A673 (cell line): Measurements from ENCODE around the gene MRGPRX2. TPM values are rescaled to one million over a fixed set of nuclear protein-coding genes. Genes with fewer than 3 reads are reported as not detected.

Experiments used
- BruUV-seq: library from RNA; stranded (reverse); fragments of 400-500 nt; replicated peaks from 2 replicates; lab custom pipeline; 2021; lab: Mats Ljungman, UMichigan
- CTCF ChIA-PET: fragments of 300-600 bp; sonication (Branson Sonifier 250); formaldehyde crosslinking; loops from one replicate; lab custom pipeline; 2022; ENCODE audit warnings: antibody characterized with exemption; lab: Charles Lee
- POLR2A ChIA-PET: fragments of 300-600 bp; sonication (Branson Sonifier 250); formaldehyde crosslinking; loops from one replicate; lab custom pipeline; 2022; ENCODE audit warnings: antibody characterized with exemption; ENCODE audit not compliant: low non-redundant PET; lab: Charles Lee
- DNase-seq: peaks from one replicate; pipeline ENCODE4 v3.0.0-alpha.2; 2015; ENCODE audit warnings: low spot score
- H3K27ac ChIP-seq: fragments of 200-600 bp; sonication (generic); 2 replicates; pipeline ENCODE4 v1.5.1; 2016; ENCODE audit warnings: mixed run types, low read depth, mild to moderate bottlenecking, mixed read lengths, antibody characterized with exemption, low read length; ENCODE audit not compliant: poor library complexity, severe bottlenecking
- H3K27me3 ChIP-seq: fragments of 200-600 bp; sonication (generic); replicated peaks from 2 replicates; pipeline ENCODE4 v1.6.1; 2017; ENCODE audit warnings: mixed run types, low read depth, mild to moderate bottlenecking, mixed read lengths, antibody characterized with exemption, low read length; ENCODE audit not compliant: insufficient read depth, poor library complexity
- H3K36me3 ChIP-seq: fragments of 200-600 bp; sonication (generic); 2 replicates; pipeline ENCODE4 v1.6.1; 2016; ENCODE audit warnings: mixed run types, mild to moderate bottlenecking, mixed read lengths, antibody characterized with exemption, low read length; ENCODE audit not compliant: insufficient read depth, poor library complexity, severe bottlenecking
- H3K4me1 ChIP-seq: fragments of 200-600 bp; sonication (generic); 2 replicates; pipeline ENCODE4 v1.6.1; 2017; ENCODE audit warnings: mixed run types, mild to moderate bottlenecking, mixed read lengths, antibody characterized with exemption, low read length; ENCODE audit not compliant: insufficient read depth, poor library complexity, severe bottlenecking
- H3K4me3 ChIP-seq: fragments of 200-600 bp; sonication (generic); 2 replicates; pipeline ENCODE4 v1.5.1; 2016; ENCODE audit warnings: low read depth, mixed run types, mild to moderate bottlenecking, mixed read lengths, low read length; ENCODE audit not compliant: poor library complexity, severe bottlenecking
- H3K9me3 ChIP-seq: fragments of 200-600 bp; sonication (generic); 2 replicates; pipeline ENCODE4 v1.6.1; 2016; ENCODE audit warnings: mixed run types, low read depth, mild to moderate bottlenecking, mixed read lengths, antibody characterized with exemption, low read length; ENCODE audit not compliant: poor library complexity, severe bottlenecking
- EZH2 ChIP-seq: fragments of 200-600 bp; sonication (generic); IDR thresholded peaks from 2 replicates; pipeline ENCODE4 v1.6.1; 2017; ENCODE audit warnings: borderline replicate concordance, low read depth, mild to moderate bottlenecking, mixed read lengths, antibody characterized with exemption, low read length; ENCODE audit not compliant: poor library complexity, severe bottlenecking
- intact Hi-C: fragments of 100-400 bp; cut with micrococcal nuclease; formaldehyde crosslinking; loops from one replicate; pipeline ENCODE4 v1.10.0; 2022; ENCODE audit not compliant: unreplicated experiment
- total RNA-seq: library from RNA; stranded (reverse); gene quantifications from 2 replicates; pipeline ENCODE4 v1.2.3, GENCODE V29; 2021
- TF ChIP-seq, protein P1 (sequence below): fragments of 300-800, 200-600 bp; sonication (generic); conservative IDR thresholded peaks from 2 replicates; pipeline ENCODE4 v1.5.1; 2017; ENCODE audit warnings: low read depth, mild to moderate bottlenecking, antibody characterized with exemption, low read length, moderate library complexity, mixed read lengths

Gene MRGPRX2
- total RNA-seq, 1 experiment from 2014 or later: not detected

DNA sequence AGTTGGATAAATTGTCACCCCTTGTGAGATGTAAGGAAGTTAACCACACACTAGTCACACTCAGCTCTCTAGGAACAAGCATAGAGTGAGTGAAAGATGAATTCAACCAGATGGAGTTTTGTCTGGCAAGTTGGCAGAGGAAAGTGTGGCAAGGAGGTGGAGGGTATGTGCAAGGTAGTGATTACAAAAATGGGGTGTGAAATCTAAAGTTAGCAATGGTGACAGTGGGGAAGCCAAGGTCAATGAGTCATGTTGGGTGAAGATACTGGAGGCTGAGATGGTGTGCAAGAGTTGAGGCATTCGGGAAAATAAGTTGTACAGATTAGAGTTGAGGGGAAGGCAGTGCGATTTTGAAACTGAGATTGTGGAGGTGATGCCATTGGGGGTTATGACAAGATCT is 33.7 kb downstream of the MRGPRX2 start:
- BruUV-seq: no TSS peak

DNA sequence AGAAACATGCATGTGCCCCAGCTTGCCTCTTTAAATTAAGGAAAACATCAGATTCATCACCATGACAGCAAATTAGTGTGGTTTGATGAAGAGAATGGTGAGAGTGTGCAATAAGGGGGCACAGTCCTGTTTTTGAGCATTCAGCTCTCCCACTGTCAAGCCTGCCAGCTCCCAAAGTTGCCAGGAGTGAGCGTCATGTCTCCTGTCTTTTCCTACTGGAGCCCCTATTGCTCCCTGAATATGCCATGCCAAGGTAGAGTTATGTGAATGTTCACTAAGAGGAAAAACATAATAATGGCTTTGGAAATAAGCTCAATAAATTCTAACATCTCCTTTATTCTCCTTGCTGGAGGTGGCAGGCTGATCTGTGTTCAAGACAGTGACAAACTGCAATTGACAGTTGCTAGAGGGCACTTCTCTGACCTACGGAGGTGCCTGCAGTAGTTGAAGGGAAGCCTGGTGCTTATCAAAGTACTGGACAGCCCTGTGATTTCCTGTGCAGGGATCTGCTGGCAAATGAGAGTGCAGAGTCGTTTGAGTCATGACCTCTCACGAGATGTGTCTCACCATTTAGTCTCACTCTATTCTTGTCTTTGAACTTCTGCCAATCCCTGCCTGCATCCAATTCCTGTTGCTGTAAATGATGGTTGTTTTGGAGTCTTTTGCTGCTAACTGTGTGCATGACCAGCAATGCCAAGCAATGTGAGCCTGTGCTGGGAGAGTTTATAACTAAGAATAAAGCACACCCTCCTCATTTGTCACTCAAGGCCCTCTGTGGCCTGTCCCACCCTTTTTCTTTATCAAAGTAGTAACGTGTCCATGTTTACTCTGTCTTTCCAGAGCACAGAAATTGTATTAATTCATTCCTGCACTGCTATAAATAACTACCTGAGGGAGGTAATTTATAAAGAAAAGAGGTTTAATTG is 34.8 kb downstream of the MRGPRX2 start:
- Histone ChIP-seq H3K36me3 (no peaks in the 10 kb centered on the region), H3K27me3 (peaks cover 12% of the 10 kb centered on the region), H3K4me1 (no peaks in the 10 kb centered on the region), H3K27ac (no peak overlapping the region), H3K9me3 (no peaks in the 10 kb centered on the region), H3K4me3 (no peak overlapping the region)
- DNase-seq: no peak
- intact Hi-C loops: no loop called here
- ChIA-PET CTCF (no interaction called here), POLR2A (no interaction called here)
- no peak for TF ChIP-seq EZH2
- TF ChIP-seq, protein P1, sequence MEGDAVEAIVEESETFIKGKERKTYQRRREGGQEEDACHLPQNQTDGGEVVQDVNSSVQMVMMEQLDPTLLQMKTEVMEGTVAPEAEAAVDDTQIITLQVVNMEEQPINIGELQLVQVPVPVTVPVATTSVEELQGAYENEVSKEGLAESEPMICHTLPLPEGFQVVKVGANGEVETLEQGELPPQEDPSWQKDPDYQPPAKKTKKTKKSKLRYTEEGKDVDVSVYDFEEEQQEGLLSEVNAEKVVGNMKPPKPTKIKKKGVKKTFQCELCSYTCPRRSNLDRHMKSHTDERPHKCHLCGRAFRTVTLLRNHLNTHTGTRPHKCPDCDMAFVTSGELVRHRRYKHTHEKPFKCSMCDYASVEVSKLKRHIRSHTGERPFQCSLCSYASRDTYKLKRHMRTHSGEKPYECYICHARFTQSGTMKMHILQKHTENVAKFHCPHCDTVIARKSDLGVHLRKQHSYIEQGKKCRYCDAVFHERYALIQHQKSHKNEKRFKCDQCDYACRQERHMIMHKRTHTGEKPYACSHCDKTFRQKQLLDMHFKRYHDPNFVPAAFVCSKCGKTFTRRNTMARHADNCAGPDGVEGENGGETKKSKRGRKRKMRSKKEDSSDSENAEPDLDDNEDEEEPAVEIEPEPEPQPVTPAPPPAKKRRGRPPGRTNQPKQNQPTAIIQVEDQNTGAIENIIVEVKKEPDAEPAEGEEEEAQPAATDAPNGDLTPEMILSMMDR: no peak
- BruUV-seq: no TSS peak

More for the DNA sequence above, 33.7 kb downstream of the MRGPRX2 start:
- Histone ChIP-seq H3K27ac (no peak overlapping the region), H3K27me3 (peaks cover 12% of the 10 kb centered on the region), H3K36me3 (no peaks in the 10 kb centered on the region), H3K9me3 (no peaks in the 10 kb centered on the region), H3K4me3 (no peak overlapping the region), H3K4me1 (no peaks in the 10 kb centered on the region)
- CTCF ChIA-PET: no interaction called here
- intact Hi-C loops: no loop called here
- no peak for DNase-seq
- POLR2A ChIA-PET: no interaction called here
- TF ChIP-seq, protein P1: no peak
- TF ChIP-seq EZH2: no peak

DNA sequence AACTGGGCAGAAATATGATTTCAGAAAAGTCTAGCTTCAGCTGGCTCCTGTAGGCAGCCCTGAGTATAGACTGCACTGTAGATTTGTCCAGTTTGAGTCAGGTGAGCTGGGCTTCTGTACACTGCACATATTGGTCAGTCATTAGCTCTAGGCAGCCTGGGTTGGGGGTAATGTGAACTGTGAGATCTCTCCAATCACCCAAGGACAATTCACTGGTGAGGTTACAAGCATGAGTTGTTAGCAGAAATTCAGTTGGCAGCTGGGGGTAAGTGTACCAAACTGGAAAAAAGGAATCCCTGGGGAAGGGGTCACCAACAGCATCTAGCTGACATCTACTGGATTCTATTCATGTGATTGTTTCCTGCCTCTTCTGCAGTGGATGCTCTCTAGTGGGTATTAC is 39.7 kb downstream of the MRGPRX2 start:
- no TSS peak for BruUV-seq
- H3K36me3 ChIP-seq: no peaks in the 10 kb centered on the region
- intact Hi-C loops: no loop called here
- no peak for TF ChIP-seq EZH2
- TF ChIP-seq, protein P1: no peak
- CTCF ChIA-PET: no interaction called here
- no peak for DNase-seq
- H3K27ac ChIP-seq: no peak overlapping the region
- no peak overlapping the region for H3K4me3 ChIP-seq
- peaks cover 7% of the 10 kb centered on the region for H3K27me3 ChIP-seq
- POLR2A ChIA-PET: no interaction called here
- H3K4me1 ChIP-seq: no peaks in the 10 kb centered on the region
- H3K9me3 ChIP-seq: no peaks in the 10 kb centered on the region
